HepG2 (cell line): Measurements from ENCODE around the gene SIK3. TPM values are rescaled to one million over a fixed set of nuclear protein-coding genes. Genes with fewer than 3 reads are reported as not detected.

ENCODE experiments used
- BHLHE40 ChIP-seq: IDR thresholded peaks from 2 replicates; pipeline ENCODE4 v1.6.1; 2011; ENCODE audit warnings: low read length, improper control_type of control experiment
- GRHL1 ChIP-seq: sonication (generic); formaldehyde crosslinking; conservative IDR thresholded peaks from 2 replicates; pipeline ENCODE4 v1.8.0; 2022; ENCODE audit warnings: missing genetic modification reagents
- IKZF1 ChIP-seq: fragments of 450-650 bp; IDR thresholded peaks from 2 replicates; pipeline ENCODE4 v1.7.1; 2016
- NFAT5 ChIP-seq: sonication (generic); formaldehyde crosslinking; IDR thresholded peaks from 2 replicates; pipeline ENCODE4 v1.4.0; 2020; ENCODE audit warnings: missing genetic modification reagents
- PCBP2 ChIP-seq: fragments of 200-400 bp; formaldehyde crosslinking; optimal IDR thresholded peaks from 2 replicates; pipeline ENCODE3; 2018; ENCODE audit warnings: low read length, low read depth; ENCODE audit not compliant: poor library complexity, severe bottlenecking
- POLR2A ChIP-seq, 2 experiments: IDR thresholded peaks; 2 replicates each; pipeline ENCODE4 v1.6.1; 2011; ENCODE audit warnings: low read depth in 2 of 2, low read length in 2 of 2, mild to moderate bottlenecking in 1 of 2, moderate library complexity in 1 of 2; ENCODE audit not compliant: insufficient read depth in 1 of 2
- RFX3 ChIP-seq: IDR thresholded peaks from 2 replicates; pipeline ENCODE4 v1.6.1; 2016; ENCODE audit warnings: missing biosample characterization, missing genetic modification reagents
- SPEN ChIP-seq: sonication (generic); formaldehyde crosslinking; IDR thresholded peaks from 2 replicates; pipeline ENCODE4 v1.5.1; 2020; ENCODE audit warnings: low read depth, mild to moderate bottlenecking, missing genetic modification reagents
- SRSF4 ChIP-seq: fragments of 200-400 bp; formaldehyde crosslinking; IDR thresholded peaks from one replicate; pipeline ENCODE4 v1.6.1; 2018; ENCODE audit warnings: mild to moderate bottlenecking, low read depth, low read length, moderate library complexity; ENCODE audit not compliant: poor library complexity, severe bottlenecking
- ZC3H4 ChIP-seq: sonication (generic); formaldehyde crosslinking; IDR thresholded peaks from 2 replicates; pipeline ENCODE4 v1.4.0; 2020; ENCODE audit warnings: missing genetic modification reagents, borderline replicate concordance
- ZNF260 ChIP-seq: sonication (generic); formaldehyde crosslinking; IDR thresholded peaks from 2 replicates; pipeline ENCODE4 v1.4.0; 2020; ENCODE audit warnings: missing genetic modification reagents, low read depth, mild to moderate bottlenecking, borderline replicate concordance
- ZNF263 ChIP-seq: sonication (generic); formaldehyde crosslinking; IDR thresholded peaks from 2 replicates; pipeline ENCODE4 v1.4.0; 2020; ENCODE audit warnings: missing genetic modification reagents
- ZNF33B ChIP-seq: sonication (generic); formaldehyde crosslinking; IDR thresholded peaks from 2 replicates; pipeline ENCODE4 v1.5.1; 2020; ENCODE audit warnings: mild to moderate bottlenecking, missing genetic modification reagents
- ZNF382 ChIP-seq: sonication (generic); formaldehyde crosslinking; IDR thresholded peaks from 2 replicates; pipeline ENCODE4 v1.5.0; 2020; ENCODE audit warnings: missing genetic modification reagents, mild to moderate bottlenecking, borderline replicate concordance
- ZNF556 ChIP-seq: sonication (generic); formaldehyde crosslinking; IDR thresholded peaks from 2 replicates; pipeline ENCODE4 v1.4.0; 2020; ENCODE audit warnings: mild to moderate bottlenecking, missing genetic modification reagents, borderline replicate concordance
- ZNF672 ChIP-seq: sonication (generic); formaldehyde crosslinking; IDR thresholded peaks from 2 replicates; pipeline ENCODE4 v1.8.1; 2022; ENCODE audit warnings: missing genetic modification reagents
- polyA plus RNA-seq, 8 experiments: library from polyadenylated mRNA; depleted of rRNA in 3 of 8; stranded (reverse) in 7 of 8; unstranded in 1 of 8; fragments of >200 nt; fragmentation: Illumina TruSeq in 4 of 8; extraction: Trizol in 4 of 8; gene quantifications; 2 replicates each; pipeline versions ENCODE4 v1.2.1 to v1.2.3, GENCODE V29; 2011 to 2016; ENCODE audit warnings: low read depth in 4 of 8, missing spikeins in 1 of 8, mixed read lengths in 1 of 8; ENCODE audit not compliant: insufficient read depth in 1 of 8
- total RNA-seq, 5 experiments: library from RNA; depleted of rRNA; stranded (reverse); fragments of >200 nt; fragmentation: Illumina TruSeq; extraction: Trizol; gene quantifications; 2 replicates each; pipeline ENCODE4 v1.2.3, GENCODE V29; 2016; ENCODE audit warnings: low read depth in 1 of 5
- TF ChIP-seq, protein P1 (sequence below): sonication (generic); formaldehyde crosslinking; IDR thresholded peaks from 2 replicates; pipeline ENCODE4 v1.8.1; 2023; ENCODE audit warnings: mild to moderate bottlenecking, missing genetic modification reagents
- TF ChIP-seq, protein P2 (sequence below): sonication (generic); formaldehyde crosslinking; IDR thresholded peaks from 2 replicates; pipeline ENCODE4 v1.4.0; 2020; ENCODE audit warnings: mild to moderate bottlenecking, low read depth, missing genetic modification reagents

The SIK3 gene
- total and polyA plus RNA-seq, 2 of the 13 experiments (the other 11 are each of a cell fraction or from before 2014, with no cell fraction given) = 5.7 to 9.8 TPM

GRCh38 chr11:116808262-116809175 lies 289.7 kb downstream of the SIK3 start (continued):
- TF ChIP-seq, protein P1, sequence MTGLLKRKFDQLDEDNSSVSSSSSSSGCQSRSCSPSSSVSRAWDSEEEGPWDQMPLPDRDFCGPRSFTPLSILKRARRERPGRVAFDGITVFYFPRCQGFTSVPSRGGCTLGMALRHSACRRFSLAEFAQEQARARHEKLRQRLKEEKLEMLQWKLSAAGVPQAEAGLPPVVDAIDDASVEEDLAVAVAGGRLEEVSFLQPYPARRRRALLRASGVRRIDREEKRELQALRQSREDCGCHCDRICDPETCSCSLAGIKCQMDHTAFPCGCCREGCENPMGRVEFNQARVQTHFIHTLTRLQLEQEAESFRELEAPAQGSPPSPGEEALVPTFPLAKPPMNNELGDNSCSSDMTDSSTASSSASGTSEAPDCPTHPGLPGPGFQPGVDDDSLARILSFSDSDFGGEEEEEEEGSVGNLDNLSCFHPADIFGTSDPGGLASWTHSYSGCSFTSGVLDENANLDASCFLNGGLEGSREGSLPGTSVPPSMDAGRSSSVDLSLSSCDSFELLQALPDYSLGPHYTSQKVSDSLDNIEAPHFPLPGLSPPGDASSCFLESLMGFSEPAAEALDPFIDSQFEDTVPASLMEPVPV (CRISPR knock-in tag) = no peak
- no peak for TF ChIP-seq ZNF33B (CRISPR knock-in tag)
- TF ChIP-seq IKZF1 = no peak
- peak; percentile 55; the same call in 1 of the 2 replicates for TF ChIP-seq BHLHE40
- TF ChIP-seq GRHL1 (CRISPR knock-in tag) = no peak
- peak; percentile 16; the same call in 1 of the 2 replicates for TF ChIP-seq SPEN (CRISPR knock-in tag)
- TF ChIP-seq ZNF556 = peak; percentile 27; the same call in 1 of the 2 replicates
- TF ChIP-seq SRSF4 = no peak
- peak; percentile 68 to 82; a peak in 2 of 4 replicates for TF ChIP-seq POLR2A (IDR thresholded peaks at IDR 0.05; ENCODE audit: insufficient read depth in 1 of 2, low read depth in 2 of 2, low read length in 2 of 2)
- TF ChIP-seq RFX3 (CRISPR knock-in tag) = no peak; the same call in 1 of the 2 replicates
- no peak for TF ChIP-seq PCBP2
- TF ChIP-seq, protein P2, sequence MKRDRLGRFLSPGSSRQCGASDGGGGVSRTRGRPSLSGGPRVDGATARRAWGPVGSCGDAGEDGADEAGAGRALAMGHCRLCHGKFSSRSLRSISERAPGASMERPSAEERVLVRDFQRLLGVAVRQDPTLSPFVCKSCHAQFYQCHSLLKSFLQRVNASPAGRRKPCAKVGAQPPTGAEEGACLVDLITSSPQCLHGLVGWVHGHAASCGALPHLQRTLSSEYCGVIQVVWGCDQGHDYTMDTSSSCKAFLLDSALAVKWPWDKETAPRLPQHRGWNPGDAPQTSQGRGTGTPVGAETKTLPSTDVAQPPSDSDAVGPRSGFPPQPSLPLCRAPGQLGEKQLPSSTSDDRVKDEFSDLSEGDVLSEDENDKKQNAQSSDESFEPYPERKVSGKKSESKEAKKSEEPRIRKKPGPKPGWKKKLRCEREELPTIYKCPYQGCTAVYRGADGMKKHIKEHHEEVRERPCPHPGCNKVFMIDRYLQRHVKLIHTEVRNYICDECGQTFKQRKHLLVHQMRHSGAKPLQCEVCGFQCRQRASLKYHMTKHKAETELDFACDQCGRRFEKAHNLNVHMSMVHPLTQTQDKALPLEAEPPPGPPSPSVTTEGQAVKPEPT (CRISPR knock-in tag) = no peak
- TF ChIP-seq ZNF263 (CRISPR knock-in tag) = 0 out of 2 replicates have a peak, but pooled peaks have one; percentile 17
- no peak for TF ChIP-seq NFAT5 (CRISPR knock-in tag)
- no peak for TF ChIP-seq ZNF260 (CRISPR knock-in tag)
- TF ChIP-seq ZNF672 (CRISPR knock-in tag) = no peak
- no peak for TF ChIP-seq ZNF382 (CRISPR knock-in tag)
- no peak; the same call in none of the 2 replicates for TF ChIP-seq ZC3H4
